ENCODE measurements around the gene ZNF174. TPM values are rescaled to one million over a fixed set of nuclear protein-coding genes. Genes with fewer than 3 reads are reported as not detected.
A peak's percentile ranks its signal among the peaks of the same experiment; 100 is the strongest.

Gene ZNF174
- total and polyA plus RNA-seq, 4 donors: 3.8 to 4.6 (median 4.1) TPM

DNA sequence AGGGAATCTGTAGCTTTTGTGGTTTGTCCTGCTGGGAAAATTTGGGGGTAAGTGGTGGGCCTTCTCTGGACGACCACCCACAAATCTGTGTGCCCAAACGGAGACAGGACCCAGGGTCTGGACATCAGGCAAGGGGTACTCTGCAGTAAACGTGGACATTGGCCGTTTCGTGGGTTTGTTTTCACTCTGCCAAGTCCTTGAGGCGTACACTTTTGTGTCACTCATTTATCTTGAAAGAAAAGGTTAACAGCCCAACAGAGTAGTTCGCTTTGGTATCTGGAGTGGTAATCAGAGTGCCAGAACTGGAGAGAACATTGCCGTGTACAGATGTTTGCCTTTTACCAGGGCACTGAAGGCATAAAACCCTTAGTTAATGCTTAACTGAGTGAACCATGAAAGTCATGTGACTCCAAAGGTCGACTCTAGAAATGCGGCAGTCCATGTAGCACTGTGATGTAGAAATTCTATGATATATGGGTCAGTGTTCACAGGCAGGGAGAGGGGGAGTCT lies 57.9 kb downstream of the ZNF174 start:
- TF ChIP-seq, protein P1, sequence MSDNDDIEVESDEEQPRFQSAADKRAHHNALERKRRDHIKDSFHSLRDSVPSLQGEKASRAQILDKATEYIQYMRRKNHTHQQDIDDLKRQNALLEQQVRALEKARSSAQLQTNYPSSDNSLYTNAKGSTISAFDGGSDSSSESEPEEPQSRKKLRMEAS (IDR thresholded peaks at IDR 0.05): peak; percentile 73
- TF ChIP-seq RXRA (IDR thresholded peaks at IDR 0.05) (peak; percentile 67 to 77), FOXA1 (IDR thresholded peaks at IDR 0.05) (no peak), HNF4A (conservative IDR thresholded peaks at IDR 0.05) (peak; percentile 81 to 86), FOXA2 (IDR thresholded peaks at IDR 0.05) (peak; percentile 30), EGR1 (IDR thresholded peaks at IDR 0.05; ENCODE audit: low read depth in 2 of 2) (no peak), TAF1 (conservative IDR thresholded peaks at IDR 0.05) (peak; percentile 97), YY1 (IDR thresholded peaks at IDR 0.05) (peak; percentile 81), HNF4G (IDR thresholded peaks at IDR 0.05) (peak; percentile 63), SP1 (IDR thresholded peaks at IDR 0.05) (peak; percentile 85), NR2F2 (IDR thresholded peaks at IDR 0.05) (peak; percentile 45), JUND (IDR thresholded peaks at IDR 0.05) (peak; percentile 17 to 38), RAD21 (IDR thresholded peaks at IDR 0.05) (peak; percentile 48 to 57), GABPA (IDR thresholded peaks at IDR 0.05 in 1 of 2, conservative IDR thresholded peaks at IDR 0.05 in 1 of 2) (peak in 1 of 2 donors; percentile 73)
- TF ChIP-seq, protein P2, sequence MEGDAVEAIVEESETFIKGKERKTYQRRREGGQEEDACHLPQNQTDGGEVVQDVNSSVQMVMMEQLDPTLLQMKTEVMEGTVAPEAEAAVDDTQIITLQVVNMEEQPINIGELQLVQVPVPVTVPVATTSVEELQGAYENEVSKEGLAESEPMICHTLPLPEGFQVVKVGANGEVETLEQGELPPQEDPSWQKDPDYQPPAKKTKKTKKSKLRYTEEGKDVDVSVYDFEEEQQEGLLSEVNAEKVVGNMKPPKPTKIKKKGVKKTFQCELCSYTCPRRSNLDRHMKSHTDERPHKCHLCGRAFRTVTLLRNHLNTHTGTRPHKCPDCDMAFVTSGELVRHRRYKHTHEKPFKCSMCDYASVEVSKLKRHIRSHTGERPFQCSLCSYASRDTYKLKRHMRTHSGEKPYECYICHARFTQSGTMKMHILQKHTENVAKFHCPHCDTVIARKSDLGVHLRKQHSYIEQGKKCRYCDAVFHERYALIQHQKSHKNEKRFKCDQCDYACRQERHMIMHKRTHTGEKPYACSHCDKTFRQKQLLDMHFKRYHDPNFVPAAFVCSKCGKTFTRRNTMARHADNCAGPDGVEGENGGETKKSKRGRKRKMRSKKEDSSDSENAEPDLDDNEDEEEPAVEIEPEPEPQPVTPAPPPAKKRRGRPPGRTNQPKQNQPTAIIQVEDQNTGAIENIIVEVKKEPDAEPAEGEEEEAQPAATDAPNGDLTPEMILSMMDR (IDR thresholded peaks at IDR 0.05; ENCODE audit: low read depth, low read length, missing input control): no peak
- TF ChIP-seq, protein P3, sequence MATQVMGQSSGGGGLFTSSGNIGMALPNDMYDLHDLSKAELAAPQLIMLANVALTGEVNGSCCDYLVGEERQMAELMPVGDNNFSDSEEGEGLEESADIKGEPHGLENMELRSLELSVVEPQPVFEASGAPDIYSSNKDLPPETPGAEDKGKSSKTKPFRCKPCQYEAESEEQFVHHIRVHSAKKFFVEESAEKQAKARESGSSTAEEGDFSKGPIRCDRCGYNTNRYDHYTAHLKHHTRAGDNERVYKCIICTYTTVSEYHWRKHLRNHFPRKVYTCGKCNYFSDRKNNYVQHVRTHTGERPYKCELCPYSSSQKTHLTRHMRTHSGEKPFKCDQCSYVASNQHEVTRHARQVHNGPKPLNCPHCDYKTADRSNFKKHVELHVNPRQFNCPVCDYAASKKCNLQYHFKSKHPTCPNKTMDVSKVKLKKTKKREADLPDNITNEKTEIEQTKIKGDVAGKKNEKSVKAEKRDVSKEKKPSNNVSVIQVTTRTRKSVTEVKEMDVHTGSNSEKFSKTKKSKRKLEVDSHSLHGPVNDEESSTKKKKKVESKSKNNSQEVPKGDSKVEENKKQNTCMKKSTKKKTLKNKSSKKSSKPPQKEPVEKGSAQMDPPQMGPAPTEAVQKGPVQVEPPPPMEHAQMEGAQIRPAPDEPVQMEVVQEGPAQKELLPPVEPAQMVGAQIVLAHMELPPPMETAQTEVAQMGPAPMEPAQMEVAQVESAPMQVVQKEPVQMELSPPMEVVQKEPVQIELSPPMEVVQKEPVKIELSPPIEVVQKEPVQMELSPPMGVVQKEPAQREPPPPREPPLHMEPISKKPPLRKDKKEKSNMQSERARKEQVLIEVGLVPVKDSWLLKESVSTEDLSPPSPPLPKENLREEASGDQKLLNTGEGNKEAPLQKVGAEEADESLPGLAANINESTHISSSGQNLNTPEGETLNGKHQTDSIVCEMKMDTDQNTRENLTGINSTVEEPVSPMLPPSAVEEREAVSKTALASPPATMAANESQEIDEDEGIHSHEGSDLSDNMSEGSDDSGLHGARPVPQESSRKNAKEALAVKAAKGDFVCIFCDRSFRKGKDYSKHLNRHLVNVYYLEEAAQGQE (IDR thresholded peaks at IDR 0.05): peak; percentile 93
- TF ChIP-seq, protein P4, sequence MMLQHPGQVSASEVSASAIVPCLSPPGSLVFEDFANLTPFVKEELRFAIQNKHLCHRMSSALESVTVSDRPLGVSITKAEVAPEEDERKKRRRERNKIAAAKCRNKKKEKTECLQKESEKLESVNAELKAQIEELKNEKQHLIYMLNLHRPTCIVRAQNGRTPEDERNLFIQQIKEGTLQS (IDR thresholded peaks at IDR 0.05): no peak
- TF ChIP-seq, protein P5, sequence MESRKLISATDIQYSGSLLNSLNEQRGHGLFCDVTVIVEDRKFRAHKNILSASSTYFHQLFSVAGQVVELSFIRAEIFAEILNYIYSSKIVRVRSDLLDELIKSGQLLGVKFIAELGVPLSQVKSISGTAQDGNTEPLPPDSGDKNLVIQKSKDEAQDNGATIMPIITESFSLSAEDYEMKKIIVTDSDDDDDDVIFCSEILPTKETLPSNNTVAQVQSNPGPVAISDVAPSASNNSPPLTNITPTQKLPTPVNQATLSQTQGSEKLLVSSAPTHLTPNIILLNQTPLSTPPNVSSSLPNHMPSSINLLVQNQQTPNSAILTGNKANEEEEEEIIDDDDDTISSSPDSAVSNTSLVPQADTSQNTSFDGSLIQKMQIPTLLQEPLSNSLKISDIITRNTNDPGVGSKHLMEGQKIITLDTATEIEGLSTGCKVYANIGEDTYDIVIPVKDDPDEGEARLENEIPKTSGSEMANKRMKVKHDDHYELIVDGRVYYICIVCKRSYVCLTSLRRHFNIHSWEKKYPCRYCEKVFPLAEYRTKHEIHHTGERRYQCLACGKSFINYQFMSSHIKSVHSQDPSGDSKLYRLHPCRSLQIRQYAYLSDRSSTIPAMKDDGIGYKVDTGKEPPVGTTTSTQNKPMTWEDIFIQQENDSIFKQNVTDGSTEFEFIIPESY (IDR thresholded peaks at IDR 0.05): peak; percentile 91
- Histone ChIP-seq H3K36me3 (ENCODE audit: control insufficient read depth in 4 of 4, insufficient read depth in 3 of 4, low read depth in 1 of 4, low read length in 3 of 4) (no peaks in the 10 kb centered on the region), H3K4me1 (ENCODE audit: control insufficient read depth in 4 of 4, insufficient read depth in 4 of 4, low read length in 3 of 4) (peaks cover 9 to 44% (median 35%) of the 10 kb centered on the region in 4 donors), H3K27ac (ENCODE audit: low read depth in 1 of 2, low read length in 2 of 2) (peak overlapping the region; percentile 91 to 95), H3K9ac (ENCODE audit: low read depth in 1 of 2, low read length in 2 of 2) (peak overlapping the region; percentile 87 to 97), H3K27me3 (ENCODE audit: control insufficient read depth in 4 of 4, insufficient read depth in 4 of 4, low read length in 3 of 4) (no peaks in the 10 kb centered on the region), H3K4me3 (ENCODE audit: low read depth in 1 of 3, low read length in 3 of 3) (peak overlapping the region; percentile 85 to 99 (median 89)), H3K9me3 (ENCODE audit: control insufficient read depth in 4 of 4, low read length in 3 of 4) (no peaks in the 10 kb centered on the region)
- DNase-seq (ENCODE audit: low spot score): no peak
- 1% methylated on average over 10 of the region's 10 CpGs for whole genome bisulfite sequencing

Other genes with a start within 250 kb of the ZNF174 start
- gene OR1F1, start 213.0 kb upstream of the ZNF174 start, total RNA-seq: not detected
- gene OR1F1, start 213.0 kb upstream of the ZNF174 start, polyA plus RNA-seq: not detected
- 1 to 10 TPM; 4.5 to 5.3 TPM for gene ZNF200, start 166.1 kb upstream of the ZNF174 start, total RNA-seq
- 1 to 10 TPM; 1.8 to 2.3 TPM for gene ZNF200, start 166.1 kb upstream of the ZNF174 start, polyA plus RNA-seq
- 1 to 10 TPM; 1.2 to 3.3 TPM for gene MEFV, start 144.6 kb upstream of the ZNF174 start, total RNA-seq
- under 1 TPM; 0.33 to 0.36 TPM for gene MEFV, start 144.6 kb upstream of the ZNF174 start, polyA plus RNA-seq
- 10 to 100 TPM; 17.2 to 27.3 TPM for gene ZNF263, start 117.7 kb upstream of the ZNF174 start, total RNA-seq
- gene ZNF263, start 117.7 kb upstream of the ZNF174 start, polyA plus RNA-seq: 1 to 10 TPM; 6.3 to 9.4 TPM
- gene TIGD7, start 95.8 kb upstream of the ZNF174 start, total RNA-seq: 1 to 10 TPM; 1.8 to 2.6 TPM
- under 1 TPM; 0.58 to 0.71 TPM for gene TIGD7, start 95.8 kb upstream of the ZNF174 start, polyA plus RNA-seq
- 10 to 100 TPM; 11.0 to 17.2 TPM for gene ZNF75A, start 95.7 kb upstream of the ZNF174 start, total RNA-seq
- gene ZNF75A, start 95.7 kb upstream of the ZNF174 start, polyA plus RNA-seq: 1 to 10 TPM; 4.9 to 8.6 TPM
- gene OR2C1, start 45.3 kb upstream of the ZNF174 start, total RNA-seq: under 1 TPM; 0.08 to 0.19 TPM
- not detected for gene OR2C1, start 45.3 kb upstream of the ZNF174 start, polyA plus RNA-seq
- 1 to 10 TPM; 6.1 to 7.7 TPM for gene ZSCAN32, start 211 bp upstream of the ZNF174 start, total RNA-seq
- 1 to 10 TPM; 4.2 to 5.9 TPM for gene ZSCAN32, start 211 bp upstream of the ZNF174 start, polyA plus RNA-seq
- 1 to 10 TPM; 1.2 to 1.7 TPM for gene ZNF597, start 42.3 kb downstream of the ZNF174 start, total RNA-seq
- under 1 TPM; 0.53 to 0.54 TPM for gene ZNF597, start 42.3 kb downstream of the ZNF174 start, polyA plus RNA-seq
- 10 to 100 TPM; 11.3 to 21.3 TPM for gene NAA60, start 42.5 kb downstream of the ZNF174 start, total RNA-seq
- gene NAA60, start 42.5 kb downstream of the ZNF174 start, polyA plus RNA-seq: 10 to 100 TPM; 29.9 to 41.3 TPM
- not detected for gene C16orf90, start 94.3 kb downstream of the ZNF174 start, total RNA-seq
- gene C16orf90, start 94.3 kb downstream of the ZNF174 start, polyA plus RNA-seq: not detected
- gene CLUAP1, start 99.8 kb downstream of the ZNF174 start, total RNA-seq: 1 to 10 TPM; 4.4 to 5.2 TPM
- gene CLUAP1, start 99.8 kb downstream of the ZNF174 start, polyA plus RNA-seq: 1 to 10 TPM; 3.1 to 8.1 TPM
- gene NLRC3, start 176.2 kb downstream of the ZNF174 start, total RNA-seq: 1 to 10 TPM; 1.5 to 2.2 TPM
- under 1 TPM; 0.35 to 0.58 TPM for gene NLRC3, start 176.2 kb downstream of the ZNF174 start, polyA plus RNA-seq
- 1 to 10 TPM; 1.8 to 4.9 TPM for gene SLX4, start 210.4 kb downstream of the ZNF174 start, total RNA-seq
- gene SLX4, start 210.4 kb downstream of the ZNF174 start, polyA plus RNA-seq: under 1 TPM; 0.32 to 0.87 TPM

Measured in liver (tissue), 9 donors.